IMR-90 (cell line): ENCODE data around the gene GRIK1. TPM values are rescaled to one million over a fixed set of nuclear protein-coding genes. Genes with fewer than 3 reads are reported as not detected.

Source experiments
- ATAC-seq: fragments of 200-7000 bp; cut with Tn5 transposase; 2 replicates; pipeline ENCODE4 v1.9.1; 2020; ENCODE audit warnings: low read depth, mild to moderate bottlenecking, moderate library complexity
- BruUV-seq: library from RNA; stranded (reverse); fragments of 400-500 nt; replicated peaks from 2 replicates; lab custom pipeline; 2021; lab: Mats Ljungman, UMichigan
- CTCF ChIA-PET: fragments of 300-600 bp; formaldehyde crosslinking; extraction: SDS; loops from one replicate; lab custom pipeline; 2021; ENCODE audit warnings: antibody characterized with exemption; lab: Yijun Ruan, JAX
- POLR2A ChIA-PET: fragments of 300-600 bp; sonication (Branson Sonifier 250); formaldehyde crosslinking; loops from one replicate; lab custom pipeline; 2022; ENCODE audit warnings: antibody characterized with exemption; ENCODE audit not compliant: unreplicated experiment; lab: Charles Lee
- DNase-seq: peaks from one replicate; pipeline ENCODE4 v3.0.0; 2013
- H2AFZ ChIP-seq: replicated peaks from 2 replicates; pipeline ENCODE3; 2013; ENCODE audit warnings: low read length, mild to moderate bottlenecking; ENCODE audit not compliant: poor library complexity
- H2AK5ac ChIP-seq: 2 replicates; pipeline ENCODE4 v1.6.1; 2013; ENCODE audit warnings: low read depth, low read length, inconsistent platforms
- H2AK9ac ChIP-seq: replicated peaks from 2 replicates; pipeline ENCODE3; 2013; ENCODE audit warnings: mild to moderate bottlenecking, low read depth, low read length, moderate library complexity; ENCODE audit not compliant: poor library complexity
- H2BK120ac ChIP-seq: 2 replicates; pipeline ENCODE4 v1.6.1; 2013; ENCODE audit warnings: low read depth, low read length, inconsistent platforms
- H2BK15ac ChIP-seq: 3 replicates; pipeline ENCODE4 v1.6.1; 2013; ENCODE audit warnings: low read depth, low read length, inconsistent platforms
- H2BK20ac ChIP-seq: 2 replicates; pipeline ENCODE4 v1.6.1; 2013; ENCODE audit warnings: low read depth, mild to moderate bottlenecking, inconsistent platforms, low read length, moderate library complexity
- H2BK5ac ChIP-seq: 2 replicates; pipeline ENCODE4 v1.6.1; 2013; ENCODE audit warnings: mild to moderate bottlenecking, low read depth, low read length, inconsistent platforms; ENCODE audit not compliant: poor library complexity, severe bottlenecking
- H3K14ac ChIP-seq: replicated peaks from 2 replicates; pipeline ENCODE4 v1.6.1; 2013; ENCODE audit warnings: low read depth, low read length, inconsistent platforms
- H3K18ac ChIP-seq: 2 replicates; pipeline ENCODE4 v1.6.1; 2013; ENCODE audit warnings: low read depth, low read length, control low read depth
- H3K23ac ChIP-seq: 2 replicates; pipeline ENCODE4 v1.6.1; 2013; ENCODE audit warnings: low read depth, low read length, inconsistent platforms
- H3K27ac ChIP-seq: 2 replicates; pipeline ENCODE4 v1.5.1; 2013; ENCODE audit warnings: mild to moderate bottlenecking, control low read depth, low read length; ENCODE audit not compliant: insufficient read depth
- H3K27me3 ChIP-seq: 2 replicates; pipeline ENCODE4 v1.6.1; 2013; ENCODE audit warnings: low read length; ENCODE audit not compliant: control insufficient read depth, insufficient read depth
- H3K36me3 ChIP-seq: 2 replicates; pipeline ENCODE4 v1.6.1; 2013; ENCODE audit warnings: low read length, mixed read lengths; ENCODE audit not compliant: control insufficient read depth, insufficient read depth
- H3K4ac ChIP-seq: 2 replicates; pipeline ENCODE4 v1.6.1; 2013; ENCODE audit warnings: low read depth, low read length, inconsistent platforms
- H3K4me1 ChIP-seq: 2 replicates; pipeline ENCODE4 v1.6.1; 2013; ENCODE audit warnings: low read length, mixed read lengths; ENCODE audit not compliant: control insufficient read depth, insufficient read depth
- H3K4me2 ChIP-seq: 2 replicates; pipeline ENCODE4 v1.6.1; 2013; ENCODE audit warnings: low read depth, mild to moderate bottlenecking, control low read depth, low read length, moderate library complexity
- H3K4me3 ChIP-seq: 2 replicates; pipeline ENCODE4 v1.5.1; 2013; ENCODE audit warnings: low read depth, mild to moderate bottlenecking, control low read depth, low read length, moderate library complexity; ENCODE audit not compliant: insufficient read depth
- H3K56ac ChIP-seq: 2 replicates; pipeline ENCODE4 v1.6.1; 2013; ENCODE audit warnings: low read length, inconsistent platforms; ENCODE audit not compliant: insufficient read depth; ENCODE audit errors: extremely low read depth
- H3K79me1 ChIP-seq, 2 experiments: 2 replicates each; pipeline ENCODE4 v1.6.1; 2013; ENCODE audit warnings: low read length in 2 of 2, inconsistent platforms in 1 of 2, low read depth in 1 of 2
- H3K9ac ChIP-seq: 2 replicates; pipeline ENCODE4 v1.6.1; 2013; ENCODE audit warnings: low read depth, low read length, control low read depth
- H3K9me1 ChIP-seq: 2 replicates; pipeline ENCODE4 v1.6.1; 2013; ENCODE audit warnings: low read length, inconsistent platforms; ENCODE audit not compliant: insufficient read depth
- H3K9me3 ChIP-seq: 2 replicates; pipeline ENCODE4 v1.6.1; 2013; ENCODE audit warnings: low read length; ENCODE audit not compliant: control insufficient read depth, insufficient read depth
- H4K20me1 ChIP-seq: 2 replicates; pipeline ENCODE4 v1.6.1; 2013; ENCODE audit warnings: low read length, inconsistent platforms; ENCODE audit not compliant: insufficient read depth
- H4K5ac ChIP-seq: 2 replicates; pipeline ENCODE4 v1.6.1; 2013; ENCODE audit warnings: mild to moderate bottlenecking, low read depth, low read length, control low read depth
- H4K8ac ChIP-seq, 2 experiments: 2 replicates each; pipeline ENCODE4 v1.6.1; 2013; ENCODE audit warnings: low read depth in 2 of 2, low read length in 2 of 2, control low read depth in 1 of 2, inconsistent platforms in 1 of 2
- H4K91ac ChIP-seq: 2 replicates; pipeline ENCODE4 v1.6.1; 2013; ENCODE audit warnings: low read depth, low read length, inconsistent platforms; ENCODE audit not compliant: insufficient read depth
- BHLHE40 ChIP-seq: fragments of 150-350 bp; IDR thresholded peaks from 2 replicates; pipeline ENCODE4 v1.6.1; 2016; ENCODE audit warnings: mild to moderate bottlenecking, low read depth, low read length
- CEBPB ChIP-seq: IDR thresholded peaks from 2 replicates; pipeline ENCODE4 v1.6.1; 2012; ENCODE audit warnings: low read depth, low read length, improper control_type of control experiment
- CHD1 ChIP-seq: IDR thresholded peaks from 2 replicates; pipeline ENCODE4 v1.6.1; 2012; ENCODE audit warnings: low read depth, low read length, improper control_type of control experiment
- FOS ChIP-seq: fragments of 150-350 bp; IDR thresholded peaks from 2 replicates; pipeline ENCODE4 v1.6.1; 2016; ENCODE audit warnings: low read depth, low read length
- MAFK ChIP-seq: IDR thresholded peaks from 2 replicates; pipeline ENCODE4 v1.6.1; 2012; ENCODE audit warnings: low read depth, low read length, improper control_type of control experiment
- MAZ ChIP-seq: IDR thresholded peaks from 2 replicates; pipeline ENCODE4 v1.6.1; 2012; ENCODE audit warnings: low read depth, mild to moderate bottlenecking, low read length, improper control_type of control experiment, moderate library complexity, borderline replicate concordance
- MXI1 ChIP-seq: IDR thresholded peaks from 2 replicates; pipeline ENCODE4 v1.6.1; 2012; ENCODE audit warnings: low read depth, mild to moderate bottlenecking, low read length, moderate library complexity, borderline replicate concordance
- NFE2L2 ChIP-seq: fragments of 150-350 bp; IDR thresholded peaks from 2 replicates; pipeline ENCODE4 v1.6.1; 2016; ENCODE audit warnings: low read depth, mild to moderate bottlenecking, low read length
- POLR2A ChIP-seq: IDR thresholded peaks from 2 replicates; pipeline ENCODE4 v1.6.1; 2012; ENCODE audit warnings: mild to moderate bottlenecking, low read depth, low read length
- RAD21 ChIP-seq: IDR thresholded peaks from 2 replicates; pipeline ENCODE4 v1.6.1; 2012; ENCODE audit warnings: low read length, improper control_type of control experiment
- RCOR1 ChIP-seq: IDR thresholded peaks from 2 replicates; pipeline ENCODE4 v1.6.1; 2012; ENCODE audit warnings: mild to moderate bottlenecking, low read length, improper control_type of control experiment; ENCODE audit not compliant: insufficient replicate concordance
- RFX5 ChIP-seq: IDR thresholded peaks from 2 replicates; pipeline ENCODE4 v1.8.0; 2012; ENCODE audit warnings: low read depth, mild to moderate bottlenecking, low read length, moderate library complexity
- SMC3 ChIP-seq: fragments of 150-350 bp; IDR thresholded peaks from 2 replicates; pipeline ENCODE4 v1.6.1; 2016; ENCODE audit warnings: low read depth, mild to moderate bottlenecking, antibody characterized with exemption, low read length, moderate library complexity
- WGBS, 2 experiments: methylation state at CpG; one replicate each; pipeline versions ENCODE4 v1.1.5 to v1.1.7; 2013; ENCODE audit warnings: missing lambda C conversion rate in 2 of 2; ENCODE audit not compliant: insufficient read length in 1 of 2; ENCODE audit errors: extremely low coverage in 2 of 2; 5-methylcytosine and 5-hydroxymethylcytosine counted together
- dilution Hi-C: fragments of 300-500 bp; cut with HindIII; formaldehyde crosslinking; loops from one replicate; pipeline ENCODE4 v1.14.3; 2018; ENCODE audit warnings: low sequenced_read_pairs; ENCODE audit not compliant: unreplicated experiment
- in situ Hi-C: fragments of 300-500 bp; cut with MboI; formaldehyde crosslinking; loops from 3 replicates; pipeline ENCODE4 v1.14.3; 2019; ENCODE audit warnings: low sequenced_read_pairs, inconsistent platforms, mixed read lengths
- intact Hi-C: fragments of 100-400 bp; cut with micrococcal nuclease; formaldehyde crosslinking; loops from 2 replicates; pipeline ENCODE4 v1.10.0; 2022
- polyA plus RNA-seq, 3 experiments: library from polyadenylated mRNA; depleted of rRNA; stranded (reverse); fragments of >200 nt; gene quantifications; 2 replicates each; pipeline ENCODE4 v1.2.3, GENCODE V29; 2012; ENCODE audit warnings: low replicate concordance in 1 of 3
- total RNA-seq: library from RNA; depleted of rRNA; stranded (reverse); fragments of >200 nt; gene quantifications from 2 replicates; pipeline ENCODE4 v1.2.3, GENCODE V29; 2012
- TF ChIP-seq, protein P1 (sequence below): conservative IDR thresholded peaks from 2 replicates; pipeline ENCODE4 v1.5.1; 2012; ENCODE audit warnings: mild to moderate bottlenecking, low read depth, low read length, improper control_type of control experiment

The GRIK1 gene
- total and polyA plus RNA-seq, 2 of the 4 experiments (the other 2 are of a cell fraction), result not detected

DNA sequence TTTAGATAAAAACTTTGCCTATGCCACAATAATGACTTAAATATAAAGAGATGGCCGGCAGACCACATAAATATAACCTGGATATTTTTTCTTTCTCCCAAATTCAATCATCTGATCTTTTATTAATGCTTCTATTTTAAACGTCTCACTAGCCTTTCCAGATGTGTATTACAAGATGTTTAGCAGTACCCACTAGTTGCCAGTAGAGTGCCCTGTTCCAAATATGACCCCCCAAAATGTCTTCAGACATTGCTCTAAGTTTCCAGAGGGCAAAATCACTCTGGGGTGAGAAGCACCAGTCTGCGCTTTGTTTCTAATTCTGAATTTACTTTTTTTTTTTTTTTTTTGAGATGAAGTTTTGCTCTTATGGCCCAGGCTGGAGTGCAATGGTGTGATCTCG, 268.1 kb downstream of the GRIK1 start:
- intact Hi-C loops (no loop called here), dilution Hi-C loops (no loop called here), in situ Hi-C loops (no loop called here)
- Histone ChIP-seq H4K91ac (no peak overlapping the region), H3K14ac (no peak overlapping the region), H3K36me3 (no peaks in the 10 kb centered on the region), H3K4ac (no peak overlapping the region), H2BK20ac (no peak overlapping the region), H3K18ac (no peak overlapping the region), H4K5ac (no peak overlapping the region), H3K9ac (no peak overlapping the region), H3K79me1 (no peaks in the 10 kb centered on the region), H4K8ac (no peak overlapping the region), H2BK120ac (no peak overlapping the region), H2AK5ac (no peak overlapping the region), H3K56ac (no peak overlapping the region), H3K4me2 (no peak overlapping the region), H3K27me3 (no peaks in the 10 kb centered on the region), H3K4me3 (no peak overlapping the region), H2BK15ac (no peak overlapping the region), H3K23ac (no peak overlapping the region), H2BK5ac (no peak overlapping the region), H2AFZ (no peak overlapping the region), H3K27ac (no peak overlapping the region), H3K4me1 (no peaks in the 10 kb centered on the region), H3K9me3 (no peaks in the 10 kb centered on the region), H3K9me1 (no peaks in the 10 kb centered on the region), H2AK9ac (no peak overlapping the region), H4K20me1 (no peaks in the 10 kb centered on the region)
- ATAC-seq (no peak), DNase-seq (no peak)
- WGBS, 2 experiments, result no CpG with 5 or more reads among the region's 4 CpGs
- POLR2A ChIA-PET, result no interaction called here
- TF ChIP-seq POLR2A, result no peak
- no peak for TF ChIP-seq CHD1
- no peak for TF ChIP-seq FOS
- TF ChIP-seq MAFK, result no peak
- no peak for TF ChIP-seq NFE2L2
- no peak for TF ChIP-seq RAD21
- TF ChIP-seq, protein P1, sequence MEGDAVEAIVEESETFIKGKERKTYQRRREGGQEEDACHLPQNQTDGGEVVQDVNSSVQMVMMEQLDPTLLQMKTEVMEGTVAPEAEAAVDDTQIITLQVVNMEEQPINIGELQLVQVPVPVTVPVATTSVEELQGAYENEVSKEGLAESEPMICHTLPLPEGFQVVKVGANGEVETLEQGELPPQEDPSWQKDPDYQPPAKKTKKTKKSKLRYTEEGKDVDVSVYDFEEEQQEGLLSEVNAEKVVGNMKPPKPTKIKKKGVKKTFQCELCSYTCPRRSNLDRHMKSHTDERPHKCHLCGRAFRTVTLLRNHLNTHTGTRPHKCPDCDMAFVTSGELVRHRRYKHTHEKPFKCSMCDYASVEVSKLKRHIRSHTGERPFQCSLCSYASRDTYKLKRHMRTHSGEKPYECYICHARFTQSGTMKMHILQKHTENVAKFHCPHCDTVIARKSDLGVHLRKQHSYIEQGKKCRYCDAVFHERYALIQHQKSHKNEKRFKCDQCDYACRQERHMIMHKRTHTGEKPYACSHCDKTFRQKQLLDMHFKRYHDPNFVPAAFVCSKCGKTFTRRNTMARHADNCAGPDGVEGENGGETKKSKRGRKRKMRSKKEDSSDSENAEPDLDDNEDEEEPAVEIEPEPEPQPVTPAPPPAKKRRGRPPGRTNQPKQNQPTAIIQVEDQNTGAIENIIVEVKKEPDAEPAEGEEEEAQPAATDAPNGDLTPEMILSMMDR, result no peak
- no peak for TF ChIP-seq SMC3
- TF ChIP-seq RFX5, result no peak
- no peak for TF ChIP-seq MAZ
- no peak for TF ChIP-seq RCOR1
- TF ChIP-seq BHLHE40, result no peak
- TF ChIP-seq CEBPB, result no peak
- no peak for TF ChIP-seq MXI1
- CTCF ChIA-PET, result no interaction called here
- BruUV-seq, result no TSS peak
